Measurements from ENCODE around the gene STON1.

The STON1 gene

GRCh38 chr2:48527226-48527885 lies 2.6 kb upstream of the STON1 start:
- no peak for DNase-seq (ENCODE audit: low read depth)
- H3K4me3 ChIP-seq (ENCODE audit: low read depth, low read length) = no peak overlapping the region
- TF ChIP-seq CTCF (IDR thresholded peaks at IDR 0.05; ENCODE audit: control insufficient read depth, extremely low read depth, insufficient read depth) = no peak

GRCh38 chr2:48528431-48528830 lies 1.5 kb upstream of the STON1 start:
- no peak overlapping the region for H3K4me3 ChIP-seq (ENCODE audit: low read depth, low read length)
- DNase-seq (ENCODE audit: low read depth) = no peak
- no peak for TF ChIP-seq CTCF (IDR thresholded peaks at IDR 0.05; ENCODE audit: control insufficient read depth, extremely low read depth, insufficient read depth)

GRCh38 chr2:48529194-48529593 lies 760 bp upstream of the STON1 start:
- no peak overlapping the region for H3K4me3 ChIP-seq (ENCODE audit: low read depth, low read length)
- TF ChIP-seq CTCF (IDR thresholded peaks at IDR 0.05; ENCODE audit: control insufficient read depth, extremely low read depth, insufficient read depth) = no peak
- no peak for DNase-seq (ENCODE audit: low read depth)

- no peak for DNase-seq (ENCODE audit: low read depth)
- TF ChIP-seq CTCF (IDR thresholded peaks at IDR 0.05; ENCODE audit: control insufficient read depth, extremely low read depth, insufficient read depth) = no peak
- H3K4me3 ChIP-seq (ENCODE audit: low read depth, low read length) = peak overlapping the region; percentile 44
These were observed 300 bp upstream of the STON1 start for GRCh38 chr2:48529676-48530032.

GRCh38 chr2:48531141-48531648 lies 1.2 kb downstream of the STON1 start:
- peak overlapping the region; percentile 61 for H3K4me3 ChIP-seq (ENCODE audit: low read depth, low read length)
- peak; percentile 63 for DNase-seq (ENCODE audit: low read depth)
- TF ChIP-seq CTCF (IDR thresholded peaks at IDR 0.05; ENCODE audit: control insufficient read depth, extremely low read depth, insufficient read depth) = no peak

- DNase-seq (ENCODE audit: low read depth) = peak; percentile 48
- no peak overlapping the region for H3K4me3 ChIP-seq (ENCODE audit: low read depth, low read length)
- no peak for TF ChIP-seq CTCF (IDR thresholded peaks at IDR 0.05; ENCODE audit: control insufficient read depth, extremely low read depth, insufficient read depth)
These were observed 2.2 kb downstream of the STON1 start for GRCh38 chr2:48532174-48532573.

- TF ChIP-seq CTCF (IDR thresholded peaks at IDR 0.05; ENCODE audit: control insufficient read depth, extremely low read depth, insufficient read depth) = no peak
- no peak overlapping the region for H3K4me3 ChIP-seq (ENCODE audit: low read depth, low read length)
- DNase-seq (ENCODE audit: low read depth) = no peak
These were observed 2.9 kb downstream of the STON1 start for GRCh38 chr2:48532824-48533223.

All from LNCaP clone FGC (cell line).